GM12878 (cell line): ENCODE data around the gene CCDC9. TPM values are rescaled to one million over a fixed set of nuclear protein-coding genes. Genes with fewer than 3 reads are reported as not detected.

Experiments
- ATAC-seq: fragments of 200-7000 bp; cut with Tn5 transposase; 3 replicates; pipeline ENCODE4 v1.9.1; 2020; ENCODE audit warnings: mild to moderate bottlenecking, moderate library complexity
- Bru-seq: library from RNA; stranded (reverse); fragments of 400-500 nt; gene quantifications from one replicate; lab custom pipeline; 2021; lab: Mats Ljungman, UMichigan
- BruChase-seq, 2 experiments: library from RNA; stranded (reverse); fragments of 400-500 nt; gene quantifications; one replicate each; lab custom pipeline; 2021; lab: Mats Ljungman, UMichigan
- BruUV-seq: library from RNA; stranded (reverse); fragments of 400-500 nt; replicated peaks from 2 replicates; lab custom pipeline; 2021; lab: Mats Ljungman, UMichigan
- CTCF ChIA-PET: fragments of 300-600 bp; sonication (Branson Sonifier 250); formaldehyde crosslinking; extraction: SDS; loops from one replicate; lab custom pipeline; 2021; ENCODE audit warnings: inconsistent platforms; lab: Yijun Ruan, JAX
- POLR2A ChIA-PET: fragments of 350-600 bp; formaldehyde crosslinking; extraction: SDS; loops from one replicate; lab custom pipeline; 2021; ENCODE audit warnings: inconsistent platforms; lab: Charles Lee
- RAD21 ChIA-PET: fragments of 300-600 bp; sonication (Branson Sonifier 250); formaldehyde crosslinking; loops from one replicate; lab custom pipeline; 2023; ENCODE audit warnings: antibody characterized with exemption; ENCODE audit not compliant: unreplicated experiment; lab: Charles Lee
- SMC1A ChIA-PET: fragments of 300-600 bp; sonication (Branson Sonifier 250); formaldehyde crosslinking; loops from one replicate; lab custom pipeline; 2023; ENCODE audit not compliant: unreplicated experiment, uncharacterized antibody; lab: Charles Lee
- DNase-seq: peaks from one replicate; pipeline ENCODE4 v3.0.0-alpha.2; 2011; ENCODE audit warnings: low read depth, low spot score
- FAIRE-seq: peaks from 3 replicates; lab custom pipeline; 2011; peaks lifted over from hg19 to GRCh38; lab: Jason Lieb, UNC
- H2AFZ ChIP-seq: 2 replicates; pipeline ENCODE4 v1.6.0; 2011; ENCODE audit warnings: low read depth, low read length, control low read depth; ENCODE audit not compliant: control insufficient read depth
- H3K27ac ChIP-seq: 2 replicates; pipeline ENCODE4 v1.5.1; 2011; ENCODE audit warnings: control low read depth; ENCODE audit not compliant: control insufficient read depth, insufficient read depth
- H3K27me3 ChIP-seq, 2 experiments: replicated peaks in 1 of 2; 2 replicates each; pipeline versions ENCODE4 v1.6.0 to v1.6.1; 2011; ENCODE audit warnings: low read length in 1 of 2; ENCODE audit not compliant: control insufficient read depth in 2 of 2, insufficient read depth in 2 of 2
- H3K36me3 ChIP-seq, 2 experiments: 2 replicates each; pipeline ENCODE4 v1.5.1; 2011; ENCODE audit warnings: low read length in 1 of 2; ENCODE audit not compliant: control insufficient read depth in 2 of 2, insufficient read depth in 2 of 2
- H3K4me1 ChIP-seq: 2 replicates; pipeline ENCODE4 v1.6.1; 2011; ENCODE audit warnings: mild to moderate bottlenecking, low read length, moderate library complexity, mixed read lengths; ENCODE audit not compliant: control insufficient read depth, insufficient read depth
- H3K4me2 ChIP-seq: 2 replicates; pipeline ENCODE4 v1.6.0; 2011; ENCODE audit warnings: control low read depth; ENCODE audit not compliant: control insufficient read depth, insufficient read depth
- H3K4me3 ChIP-seq: fragments of 200-600 bp; sonication (generic); 2 replicates; pipeline ENCODE4 v1.5.1; 2016
- H3K79me2 ChIP-seq: 2 replicates; pipeline ENCODE4 v1.6.0; 2011; ENCODE audit warnings: low read length; ENCODE audit not compliant: control insufficient read depth, insufficient read depth
- H3K9ac ChIP-seq: 2 replicates; pipeline ENCODE4 v1.8.0; 2011; ENCODE audit warnings: low read length, control low read depth, mixed read lengths; ENCODE audit not compliant: control insufficient read depth, insufficient read depth
- H3K9me3 ChIP-seq: replicated peaks from 3 replicates; pipeline ENCODE4 v1.5.1; 2011; ENCODE audit warnings: mild to moderate bottlenecking, low read length; ENCODE audit not compliant: control insufficient read depth, insufficient read depth
- H4K20me1 ChIP-seq: 2 replicates; pipeline ENCODE4 v1.6.0; 2011; ENCODE audit not compliant: control insufficient read depth, insufficient read depth
- BHLHE40 ChIP-seq, 2 experiments: fragments of 450-650 bp in 1 of 2; IDR thresholded peaks; 2 replicates each; pipeline ENCODE4 v1.6.1; 2011 to 2017; ENCODE audit warnings: low read depth in 2 of 2, borderline replicate concordance in 1 of 2, improper control_type of control experiment in 1 of 2, low read length in 1 of 2, mild to moderate bottlenecking in 1 of 2
- CEBPB ChIP-seq, 2 experiments: fragments of 150-350 bp in 1 of 2; IDR thresholded peaks; 2 replicates each; pipeline ENCODE4 v1.6.1; 2012 to 2014; ENCODE audit warnings: low read depth in 2 of 2, low read length in 2 of 2, borderline replicate concordance in 1 of 2, inconsistent platforms in 1 of 2
- EZH2 ChIP-seq: IDR thresholded peaks from 2 replicates; pipeline ENCODE4 v1.6.1; 2012; ENCODE audit warnings: low read depth, mild to moderate bottlenecking, control low read depth, inconsistent platforms, low read length, borderline replicate concordance; ENCODE audit not compliant: control insufficient read depth
- KAT2A ChIP-seq: conservative IDR thresholded peaks from 2 replicates; pipeline ENCODE4 v1.6.1; 2011; ENCODE audit warnings: low read depth, low read length; ENCODE audit not compliant: control insufficient read depth
- MTA2 ChIP-seq: fragments of 450-650 bp; IDR thresholded peaks from 2 replicates; pipeline ENCODE4 v1.6.1; 2016; ENCODE audit warnings: low read depth, mild to moderate bottlenecking, moderate library complexity
- POLR2AphosphoS2 ChIP-seq: IDR thresholded peaks from 2 replicates; pipeline ENCODE4 v1.6.1; 2011; ENCODE audit warnings: low read depth, mild to moderate bottlenecking, low read length, improper control_type of control experiment, moderate library complexity
- SREBF1 ChIP-seq: IDR thresholded peaks from 2 replicates; pipeline ENCODE4 v1.6.1; 2012; ENCODE audit warnings: mild to moderate bottlenecking, low read length
- WGBS: methylation state at CpG from one replicate; pipeline ENCODE4 v1.1.6; 2016; ENCODE audit warnings: low lambda C conversion rate; ENCODE audit not compliant: insufficient replicate concordance, insufficient coverage; ENCODE audit errors: missing lambda C conversion rate; 5-methylcytosine and 5-hydroxymethylcytosine counted together
- in situ Hi-C: fragments of 300-500 bp; cut with MboI; formaldehyde crosslinking; loops from 9 replicates; pipeline ENCODE4 v1.14.3; 2018; ENCODE audit warnings: mixed read lengths
- intact Hi-C: fragments of 100-400 bp; cut with micrococcal nuclease; formaldehyde crosslinking; loops from one replicate; pipeline ENCODE4 v1.14.2; 2022; ENCODE audit not compliant: unreplicated experiment
- long read RNA-seq, 2 experiments: library from polyadenylated mRNA; unstranded; transcript quantifications; one replicate each; pipeline ENCODE4 v2.0.0, GENCODE V29; 2019 to 2020
- polyA minus RNA-seq, 3 experiments: library from RNA; depleted of rRNA, polyadenylated mRNA; stranded (reverse); fragments of >200 nt; gene quantifications; 2 replicates each; pipeline ENCODE4 v1.2.3, GENCODE V29; 2011
- polyA plus RNA-seq, 11 experiments: library from polyadenylated mRNA; depleted of rRNA in 4 of 11; unstranded in 6 of 11; stranded (reverse) in 5 of 11; fragments of >200 nt; fragmentation: Nextera tagmentation in 4 of 11; fragmentation: Illumina TruSeq in 1 of 11; extraction: Ambion mirVana in 4 of 11; extraction: Trizol in 1 of 11; gene quantifications; 1 replicate in 1 of 11; 2 replicates in 10 of 11; pipeline versions ENCODE4 v1.2.1 to v1.2.3, GENCODE V29; 2011 to 2016; ENCODE audit warnings: inconsistent platforms in 2 of 11, missing spikeins in 2 of 11, low read depth in 1 of 11
- total RNA-seq, 4 experiments: library from RNA; depleted of rRNA in 3 of 4; stranded (reverse); fragments of >200 nt in 3 of 4; fragmentation: Illumina TruSeq in 1 of 4; extraction: Trizol in 1 of 4; gene quantifications; 2 replicates each; pipeline versions ENCODE4 v1.2.1 to v1.2.3, GENCODE V29; 2013 to 2021
- TF ChIP-seq, protein P1 (sequence below): fragments of 450-650 bp; IDR thresholded peaks from 2 replicates; pipeline ENCODE4 v1.6.1; 2018; ENCODE audit warnings: mild to moderate bottlenecking, low read depth, moderate library complexity; ENCODE audit not compliant: partially characterized antibody
- TF ChIP-seq, protein P2 (sequence below): fragments of 450-650 bp; IDR thresholded peaks from 2 replicates; pipeline ENCODE4 v1.6.1; 2017; ENCODE audit warnings: antibody characterized with exemption, mild to moderate bottlenecking, moderate library complexity

CCDC9 gene
- total RNA-seq (2013; cell fraction: nucleolus; rRNA removed) = 10.2 and 14.9 TPM in 2 replicates
- 6.4 and 7.1 TPM in 2 replicates for total RNA-seq (2014; rRNA removed)
- 2.9 and 4.9 TPM in 2 replicates for total RNA-seq (2014; rRNA removed; fragmentation: Illumina TruSeq; extraction: Trizol)
- total RNA-seq (2021) = 16.7 and 17.5 TPM in 2 replicates
- 5.3 TPM for polyA plus RNA-seq (2011; ENCODE audit: low read depth)
- 3.3 and 3.9 TPM in 2 replicates for polyA plus RNA-seq (2011; rRNA removed)
- 4.2 and 4.4 TPM in 2 replicates for polyA plus RNA-seq (2011; cell fraction: cytosol; rRNA removed)
- 5.0 and 13.4 TPM in 2 replicates for polyA plus RNA-seq (2011; cell fraction: nucleus; rRNA removed)
- 13.9 and 24.3 TPM in 2 replicates for polyA plus RNA-seq (2012)
- polyA plus RNA-seq (2014; fragmentation: Illumina TruSeq; extraction: Trizol) = 1.7 and 7.7 TPM in 2 replicates
- under 1 TPM in 1 of 2 experiments, not detected in 1; 0.18 TPM for polyA plus RNA-seq (2014; fragmentation: Nextera tagmentation; extraction: Ambion mirVana)
- polyA plus RNA-seq (2014; rRNA removed) = 10.1 and 13.2 TPM in 2 replicates
- polyA plus RNA-seq (2016; fragmentation: Nextera tagmentation; extraction: Ambion mirVana) = 1 to 10 TPM; 6.9 to 9.1 TPM
- 3.0 and 4.8 TPM in 2 replicates for polyA minus RNA-seq (2011; rRNA and poly(A)+ RNA removed)
- 1.2 and 1.6 TPM in 2 replicates for polyA minus RNA-seq (2011; cell fraction: cytosol; rRNA and poly(A)+ RNA removed)
- polyA minus RNA-seq (2011; cell fraction: nucleus; rRNA and poly(A)+ RNA removed) = 2.0 and 2.3 TPM in 2 replicates
- percentile 68 among the genes with signal in this experiment for Bru-seq, nascent RNA
- percentile 72 among the genes with signal in this experiment for BruChase-seq, experiment 1, labeled RNA remaining after a 6-hour chase
- percentile 74 among the genes with signal in this experiment for BruChase-seq, experiment 2, labeled RNA remaining after a 2-hour chase
- long read RNA-seq, experiment 1, partial matches to known transcripts = 0 of 1 reads
- long read RNA-seq, experiment 1, other reads (novel, unspliced or antisense) = 1 of 1 reads
- long read RNA-seq, experiment 2, partial matches to known transcripts = 0 of 3 reads
- long read RNA-seq, experiment 2, other reads (novel, unspliced or antisense) = 3 of 3 reads

DNA sequence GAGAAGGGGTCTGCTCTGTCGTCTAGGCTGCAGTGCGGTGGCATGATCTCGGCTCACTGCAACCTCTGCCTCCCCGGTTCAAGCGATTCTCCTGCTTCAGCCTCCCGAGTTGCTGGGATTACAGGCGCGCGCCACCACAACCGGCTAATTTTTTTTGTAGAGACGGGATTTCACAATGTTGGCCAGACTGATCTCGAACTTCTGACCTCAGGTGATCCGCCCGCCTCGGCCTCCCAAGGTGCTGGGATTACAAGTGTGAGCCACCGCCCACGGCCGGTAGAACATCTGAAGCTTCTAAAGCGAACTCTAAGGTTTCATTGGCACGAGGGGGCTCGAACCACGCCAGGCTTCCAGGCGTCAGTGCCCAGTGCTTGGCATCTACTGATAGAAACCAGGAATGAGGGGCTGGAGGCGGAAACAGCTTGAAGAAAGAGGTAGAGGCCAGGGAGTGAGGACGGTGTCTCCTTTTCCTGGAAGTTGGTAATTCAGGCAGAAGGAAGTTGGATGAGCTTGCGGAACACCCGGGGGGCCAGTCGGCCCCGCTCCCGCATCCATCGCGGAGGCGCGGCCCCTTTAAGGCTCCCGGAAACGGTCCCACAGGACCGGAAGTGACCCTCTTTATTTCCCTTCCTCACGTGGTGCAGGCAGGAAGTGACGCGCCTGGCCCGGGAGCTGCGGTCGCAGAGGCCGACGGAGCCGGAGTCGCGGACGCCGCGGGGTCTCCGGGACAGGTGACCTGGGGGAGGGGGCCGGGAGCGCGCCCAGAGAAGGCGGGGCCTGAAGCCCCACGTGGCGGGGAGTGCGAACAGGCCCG, at the start of gene CCDC9:
TSS of gene CCDC9 (plus strand) at position 647 of the 814 bp plus-strand sequence. CDS start 1,876 bp downstream, outside the sequence.
- H3K4me1 ChIP-seq = peaks cover 7% of the 10 kb centered on the region
- H3K36me3 ChIP-seq = peaks cover 5 to 12% of the 10 kb centered on the region in 2 experiments; a peak in 2 of 4 replicates
- CTCF ChIA-PET = interaction anchor here (0.8 to 2.6 kb wide), 8 partner anchors 10 to 220 kb away, joined by 3 to 57 read pairs (median 4); no protein-coding TSS in a partner anchor
- FAIRE-seq (no peak), ATAC-seq (peak; percentile 77), DNase-seq (peak; percentile 80)
- TSS peak; percentile 98 for BruUV-seq
- no peaks in the 10 kb centered on the region for H3K27me3 ChIP-seq
- in situ Hi-C loops = no loop called here
- H3K79me2 ChIP-seq = peaks cover 9% of the 10 kb centered on the region
- 27% methylated on average over 53 of the region's 60 CpGs for WGBS
- RAD21 ChIA-PET = interaction anchor here (0.7 to 2.2 kb wide), 14 partner anchors 8 to 1776 kb away, joined by 3 to 39 read pairs (median 5); partner anchors contain the start of genes INAFM1 and ZC3H4
- POLR2A ChIA-PET = interaction anchor here (0.5 to 3.2 kb wide), 14 partner anchors 9 to 528 kb away, joined by 3 to 39 read pairs (median 4); partner anchors contain the start of genes DHX34, INAFM1 and ZC3H4
- SMC1A ChIA-PET = interaction anchor here (0.7 to 2.0 kb wide), 9 partner anchors 12 to 125 kb away, joined by 3 to 9 read pairs (median 3); partner anchors contain the start of genes INAFM1 and SAE1
- peak within 1 kb of the TSS; percentile 86 for H3K27ac ChIP-seq
- H3K9me3 ChIP-seq = no peaks in the 10 kb centered on the region
- H3K4me3 ChIP-seq = peak within 1 kb of the TSS; percentile 93
- H2AFZ ChIP-seq = peak within 1 kb of the TSS; percentile 87
- peak within 1 kb of the TSS; percentile 97 for H3K4me2 ChIP-seq
- peak within 1 kb of the TSS; percentile 86 for H3K9ac ChIP-seq
- intact Hi-C loops = loop anchor here (2.0 kb wide), 1 partner anchor 17 kb away; no protein-coding TSS in a partner anchor
- H4K20me1 ChIP-seq = no peaks in the 10 kb centered on the region
- no peak for TF ChIP-seq EZH2
- TF ChIP-seq CEBPB (IDR thresholded peaks at IDR 0.05; ENCODE audit: borderline replicate concordance in 1 of 2, low read depth in 2 of 2, low read length in 2 of 2) = no peak
- TF ChIP-seq, protein P1, sequence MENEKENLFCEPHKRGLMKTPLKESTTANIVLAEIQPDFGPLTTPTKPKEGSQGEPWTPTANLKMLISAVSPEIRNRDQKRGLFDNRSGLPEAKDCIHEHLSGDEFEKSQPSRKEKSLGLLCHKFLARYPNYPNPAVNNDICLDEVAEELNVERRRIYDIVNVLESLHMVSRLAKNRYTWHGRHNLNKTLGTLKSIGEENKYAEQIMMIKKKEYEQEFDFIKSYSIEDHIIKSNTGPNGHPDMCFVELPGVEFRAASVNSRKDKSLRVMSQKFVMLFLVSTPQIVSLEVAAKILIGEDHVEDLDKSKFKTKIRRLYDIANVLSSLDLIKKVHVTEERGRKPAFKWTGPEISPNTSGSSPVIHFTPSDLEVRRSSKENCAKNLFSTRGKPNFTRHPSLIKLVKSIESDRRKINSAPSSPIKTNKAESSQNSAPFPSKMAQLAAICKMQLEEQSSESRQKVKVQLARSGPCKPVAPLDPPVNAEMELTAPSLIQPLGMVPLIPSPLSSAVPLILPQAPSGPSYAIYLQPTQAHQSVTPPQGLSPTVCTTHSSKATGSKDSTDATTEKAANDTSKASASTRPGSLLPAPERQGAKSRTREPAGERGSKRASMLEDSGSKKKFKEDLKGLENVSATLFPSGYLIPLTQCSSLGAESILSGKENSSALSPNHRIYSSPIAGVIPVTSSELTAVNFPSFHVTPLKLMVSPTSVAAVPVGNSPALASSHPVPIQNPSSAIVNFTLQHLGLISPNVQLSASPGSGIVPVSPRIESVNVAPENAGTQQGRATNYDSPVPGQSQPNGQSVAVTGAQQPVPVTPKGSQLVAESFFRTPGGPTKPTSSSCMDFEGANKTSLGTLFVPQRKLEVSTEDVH = peak; percentile 60
- TF ChIP-seq MTA2 = 0 out of 2 replicates have a peak, but pooled peaks have one; percentile 34
- peak; percentile 88 to 96 for TF ChIP-seq BHLHE40 (IDR thresholded peaks at IDR 0.05; ENCODE audit: borderline replicate concordance in 1 of 2, low read depth in 2 of 2, low read length in 1 of 2)
- TF ChIP-seq, protein P2, sequence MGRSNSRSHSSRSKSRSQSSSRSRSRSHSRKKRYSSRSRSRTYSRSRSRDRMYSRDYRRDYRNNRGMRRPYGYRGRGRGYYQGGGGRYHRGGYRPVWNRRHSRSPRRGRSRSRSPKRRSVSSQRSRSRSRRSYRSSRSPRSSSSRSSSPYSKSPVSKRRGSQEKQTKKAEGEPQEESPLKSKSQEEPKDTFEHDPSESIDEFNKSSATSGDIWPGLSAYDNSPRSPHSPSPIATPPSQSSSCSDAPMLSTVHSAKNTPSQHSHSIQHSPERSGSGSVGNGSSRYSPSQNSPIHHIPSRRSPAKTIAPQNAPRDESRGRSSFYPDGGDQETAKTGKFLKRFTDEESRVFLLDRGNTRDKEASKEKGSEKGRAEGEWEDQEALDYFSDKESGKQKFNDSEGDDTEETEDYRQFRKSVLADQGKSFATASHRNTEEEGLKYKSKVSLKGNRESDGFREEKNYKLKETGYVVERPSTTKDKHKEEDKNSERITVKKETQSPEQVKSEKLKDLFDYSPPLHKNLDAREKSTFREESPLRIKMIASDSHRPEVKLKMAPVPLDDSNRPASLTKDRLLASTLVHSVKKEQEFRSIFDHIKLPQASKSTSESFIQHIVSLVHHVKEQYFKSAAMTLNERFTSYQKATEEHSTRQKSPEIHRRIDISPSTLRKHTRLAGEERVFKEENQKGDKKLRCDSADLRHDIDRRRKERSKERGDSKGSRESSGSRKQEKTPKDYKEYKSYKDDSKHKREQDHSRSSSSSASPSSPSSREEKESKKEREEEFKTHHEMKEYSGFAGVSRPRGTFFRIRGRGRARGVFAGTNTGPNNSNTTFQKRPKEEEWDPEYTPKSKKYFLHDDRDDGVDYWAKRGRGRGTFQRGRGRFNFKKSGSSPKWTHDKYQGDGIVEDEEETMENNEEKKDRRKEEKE = no peak
- TF ChIP-seq POLR2AphosphoS2 = 0 out of 2 replicates have a peak, but pooled peaks have one; percentile 61
- no peak for TF ChIP-seq SREBF1
- TF ChIP-seq KAT2A = no peak
